ENCODE data around the gene GJD3. TPM values are rescaled to one million over a fixed set of nuclear protein-coding genes. Genes with fewer than 3 reads are reported as not detected.

Gene GJD3
- total RNA-seq, 1 donor from 2014 or later: 0.31 TPM

Small RNAs within 50 kb of the gene (small RNA-seq; reads per million reads assigned to genes)
- gene RF00019 (not detected), gene RNA5SP441 (not detected)

Other genes with a start within 250 kb of the GJD3 start
- 89.2 TPM for gene MSL1, start 242.8 kb downstream of the GJD3 start, total RNA-seq
- gene CASC3, start 224.2 kb downstream of the GJD3 start, total RNA-seq: 43.8 TPM
- 17.0 TPM for gene RAPGEFL1, start 187.3 kb downstream of the GJD3 start, total RNA-seq
- 8.0 TPM for gene WIPF2, start 145.4 kb downstream of the GJD3 start, total RNA-seq
- gene CDC6, start 76.9 kb downstream of the GJD3 start, total RNA-seq: 1.6 TPM
- 7.2 TPM for gene RARA, start 55.6 kb downstream of the GJD3 start, total RNA-seq
- gene TOP2A, start 53.2 kb upstream of the GJD3 start, total RNA-seq: 24.0 TPM
- gene IGFBP4, start 78.7 kb upstream of the GJD3 start, total RNA-seq: 15.4 TPM
- gene TNS4, start 136.9 kb upstream of the GJD3 start, total RNA-seq: not detected
- gene CCR7, start 200.7 kb upstream of the GJD3 start, total RNA-seq: not detected

Measured in occipital lobe (tissue), 2 donors.